K562 treated with DMSO at 1 percent for 4 hours (cell line): ENCODE measurements around the gene TM9SF1. TPM values are rescaled to one million over a fixed set of nuclear protein-coding genes. Genes with fewer than 3 reads are reported as not detected.

Experiments used
- total RNA-seq: library from RNA; unstranded; fragments of 300-600 nt; gene quantifications from 2 replicates; pipeline ENCODE4 v1.2.3, GENCODE V29; 2022; ENCODE audit not compliant: insufficient read depth

The TM9SF1 gene
- total RNA-seq: 16.4 and 22.0 TPM in 2 replicates

DNA sequence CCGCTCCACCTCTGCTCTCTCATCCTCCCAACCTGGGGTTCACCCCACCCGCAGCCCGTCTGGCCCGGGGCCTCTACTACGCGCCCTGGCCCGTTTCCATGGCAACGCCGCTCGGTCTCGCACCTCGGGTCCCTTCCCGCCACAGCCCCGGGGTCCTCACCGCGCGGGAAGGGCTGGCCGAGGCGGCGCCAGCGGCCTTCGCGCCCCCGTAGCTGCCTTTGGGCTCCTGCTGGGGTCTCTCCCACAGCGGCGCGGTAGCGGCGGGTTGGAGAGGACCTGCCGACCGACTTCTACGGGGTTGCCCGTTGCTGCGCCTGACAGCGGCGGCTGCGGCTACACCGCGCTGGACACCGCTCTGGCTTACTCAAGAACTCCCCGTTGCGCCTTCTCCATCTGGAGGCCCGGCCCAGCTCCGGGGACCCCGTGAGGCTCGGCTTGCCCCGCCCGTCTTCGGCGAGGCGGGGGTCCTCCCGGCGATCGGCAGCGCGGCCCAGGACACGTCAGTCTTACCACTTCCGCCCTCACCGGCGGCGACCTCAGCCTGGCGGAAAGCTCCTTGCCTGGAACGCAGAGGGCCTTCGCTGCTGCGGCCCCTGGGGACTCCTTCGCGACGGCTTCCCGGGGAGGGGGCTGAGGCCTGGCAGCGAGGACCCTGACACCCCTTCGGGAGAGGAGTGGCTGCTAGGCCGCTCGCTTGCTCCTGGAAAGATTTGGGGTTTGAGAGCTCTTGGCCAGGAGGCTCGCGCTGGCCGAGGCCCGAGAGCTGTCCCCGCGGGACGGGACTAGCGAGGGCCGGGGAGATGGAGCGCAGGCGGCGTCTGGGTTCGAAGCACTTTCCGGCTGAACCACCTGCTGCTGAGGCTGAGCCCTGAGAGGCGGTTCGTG is at the start of gene TM9SF1:
Gene TM9SF1 (minus strand): TSS at position 256 of the 885 bp plus-strand sequence. CDS start 422 bp downstream, outside the sequence.

GRCh38 chr14:24232645-24233537 is 37.6 kb upstream of the TM9SF1 start, which contains the start of gene GMPR2:
TSS of gene GMPR2 (plus strand) at chr14:24232929. CDS start at chr14:24233254, 325 bp downstream.

GRCh38 chr14:24232121-24232644 is 36.9 kb upstream of the TM9SF1 start, which contains the start of gene NEDD8:
TSS of gene NEDD8 (minus strand) at chr14:24232367. CDS start at chr14:24232267, 100 bp downstream.

GRCh38 chr14:24215495-24216344 is 20.5 kb upstream of the TM9SF1 start, which contains the start of gene MDP1:
TSS of gene MDP1 (minus strand) at chr14:24216066. CDS start at chr14:24215955, 111 bp downstream.

DNA sequence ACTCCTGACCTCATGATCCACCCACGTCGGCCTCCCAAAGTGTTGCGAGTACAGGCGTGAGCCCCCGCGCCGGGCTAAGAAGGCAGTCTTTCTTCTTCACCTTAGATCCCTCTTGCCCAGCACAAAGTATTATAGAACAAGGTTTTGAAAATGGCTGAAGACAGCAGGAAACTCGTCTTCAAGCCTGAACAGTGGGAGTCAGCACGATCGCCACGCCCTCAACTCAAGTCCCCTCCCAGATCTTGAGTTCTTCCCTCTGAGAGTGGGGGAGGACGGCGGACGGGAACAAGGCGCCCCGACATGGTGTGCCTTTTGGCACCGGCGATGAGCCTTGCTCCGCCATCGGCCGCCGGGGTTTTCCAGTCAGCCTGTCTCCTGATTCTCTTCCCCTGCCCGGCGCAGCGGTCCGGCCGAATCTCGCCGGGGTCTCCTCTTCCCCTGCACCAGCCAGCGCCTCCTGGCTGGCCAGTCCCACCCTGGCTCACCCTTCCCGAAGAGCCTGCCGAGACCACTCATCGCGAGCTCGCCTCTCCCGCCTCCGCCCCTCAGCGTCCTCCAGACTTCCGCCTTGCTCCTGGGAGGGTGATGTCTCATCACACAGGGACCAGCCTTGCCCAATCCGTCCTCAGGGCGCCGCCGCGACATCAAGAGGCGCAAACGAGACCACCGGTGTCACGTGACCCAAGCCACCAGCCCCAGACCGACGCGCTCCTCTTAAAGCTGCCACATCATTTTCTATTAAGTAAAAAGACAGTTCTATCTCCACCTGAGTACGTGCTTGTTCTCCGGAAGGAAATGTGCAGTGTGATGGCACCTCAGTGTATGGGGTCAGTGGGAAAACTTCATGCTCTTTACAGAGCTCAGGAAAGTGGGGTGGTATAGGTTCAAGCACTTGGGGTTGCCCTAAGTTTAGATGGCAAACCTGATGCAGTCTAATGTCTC is 18.0 kb upstream of the TM9SF1 start, which contains the start of gene CHMP4A:
Gene CHMP4A (minus strand): TSS at position 565 of the 942 bp plus-strand sequence. CDS start 49 bp downstream, at position 516.

GRCh38 chr14:24188251-24189058 is 6.8 kb downstream of the TM9SF1 start, which contains the start of gene IPO4:
TSS of gene IPO4 (minus strand) at chr14:24188816. CDS start at chr14:24188787, 29 bp downstream.

GRCh38 chr14:24171422-24172260 is 23.6 kb downstream of the TM9SF1 start, which contains the start of gene REC8:
TSS of gene REC8 (plus strand) at chr14:24172080. CDS start at chr14:24172553, 473 bp downstream.

GRCh38 chr14:24160850-24161804 is 34.1 kb downstream of the TM9SF1 start, which contains the start of gene IRF9:
TSS of gene IRF9 (plus strand) at chr14:24161265. CDS start at chr14:24162145, 880 bp downstream.

GRCh38 chr14:24146978-24147760 is 48.1 kb downstream of the TM9SF1 start, which contains the start of gene RNF31:
TSS of gene RNF31 (plus strand) at chr14:24147498. CDS start at chr14:24147699, 201 bp downstream.

GRCh38 chr14:24146453-24146977 is 48.7 kb downstream of the TM9SF1 start, which contains the start of gene PSME2:
TSS of gene PSME2 (minus strand) at chr14:24146610. CDS start at chr14:24146581, 29 bp downstream.

GRCh38 chr14:24141097-24141880 is 54.0 kb downstream of the TM9SF1 start, which contains the start of gene EMC9:
TSS of gene EMC9 (minus strand) at chr14:24141591. CDS start at chr14:24141304, 287 bp downstream.

